Measurements from ENCODE around the gene KHSRP.
A peak's percentile ranks its signal among the peaks of the same experiment; 100 is the strongest.
"Not testable (repeated sequence)": the region's sequence is repeated elsewhere in the genome, so short reads cannot be mapped to it uniquely, and the experiment has no call there.

KHSRP gene

GRCh38 chr19:6433165-6433564 is 8.6 kb upstream of the KHSRP start:
- H3K27me3 ChIP-seq (ENCODE audit: insufficient read depth, low read length, poor library complexity, severe bottlenecking), result no peaks in the 10 kb centered on the region
- no peaks in the 10 kb centered on the region for H3K9me2 ChIP-seq (replicated peaks; ENCODE audit: low read depth, low read length)
- H2AFZ ChIP-seq (ENCODE audit: low read length), result no peak overlapping the region
- H3K4me3 ChIP-seq (ENCODE audit: low read length, poor library complexity, severe bottlenecking), result no peak overlapping the region
- H3K79me2 ChIP-seq (ENCODE audit: insufficient read depth, low read length), result no peaks in the 10 kb centered on the region
- H3K9me3 ChIP-seq (ENCODE audit: insufficient read depth, low read depth, low read length), result no peaks in the 10 kb centered on the region
- H3K4me1 ChIP-seq (ENCODE audit: insufficient read depth, low read length, poor library complexity, severe bottlenecking), result peaks cover 5% of the 10 kb centered on the region
- TF ChIP-seq EZH2phosphoT487 (IDR thresholded peaks at IDR 0.05; ENCODE audit: borderline replicate concordance) (no peak), CTCF (conservative IDR thresholded peaks at IDR 0.05; ENCODE audit: low read length) (no peak)
- H3K9ac ChIP-seq (ENCODE audit: low read depth, low read length, poor library complexity, severe bottlenecking), result no peak overlapping the region
- no peaks in the 10 kb centered on the region for H3F3A ChIP-seq (ENCODE audit: low read depth)
- H4K20me1 ChIP-seq (ENCODE audit: insufficient read depth, low read length, poor library complexity, severe bottlenecking), result no peaks in the 10 kb centered on the region
- no peaks in the 10 kb centered on the region for H3K36me3 ChIP-seq (ENCODE audit: insufficient read depth, low read length)
- H3K4me2 ChIP-seq (ENCODE audit: low read depth, low read length, poor library complexity, severe bottlenecking), result no peak overlapping the region

- Histone ChIP-seq H3K27me3 (ENCODE audit: insufficient read depth, low read length, poor library complexity, severe bottlenecking) (no peaks in the 10 kb centered on the region), H2AFZ (ENCODE audit: low read length) (no peak overlapping the region), H3K4me3 (ENCODE audit: low read length, poor library complexity, severe bottlenecking) (no peak overlapping the region), H3K4me1 (ENCODE audit: insufficient read depth, low read length, poor library complexity, severe bottlenecking) (peaks cover 5% of the 10 kb centered on the region), H3F3A (ENCODE audit: low read depth) (no peaks in the 10 kb centered on the region), H3K79me2 (ENCODE audit: insufficient read depth, low read length) (no peaks in the 10 kb centered on the region), H3K4me2 (ENCODE audit: low read depth, low read length, poor library complexity, severe bottlenecking) (no peak overlapping the region), H4K20me1 (ENCODE audit: insufficient read depth, low read length, poor library complexity, severe bottlenecking) (no peaks in the 10 kb centered on the region), H3K9ac (ENCODE audit: low read depth, low read length, poor library complexity, severe bottlenecking) (no peak overlapping the region), H3K9me2 (replicated peaks; ENCODE audit: low read depth, low read length) (no peaks in the 10 kb centered on the region), H3K36me3 (ENCODE audit: insufficient read depth, low read length) (no peaks in the 10 kb centered on the region), H3K9me3 (ENCODE audit: insufficient read depth, low read depth, low read length) (no peaks in the 10 kb centered on the region)
- TF ChIP-seq EZH2phosphoT487 (IDR thresholded peaks at IDR 0.05; ENCODE audit: borderline replicate concordance) (no peak), CTCF (conservative IDR thresholded peaks at IDR 0.05; ENCODE audit: low read length) (no peak)
Observed at GRCh38 chr19:6431891-6432290, 7.3 kb upstream of the KHSRP start.

- Histone ChIP-seq H4K20me1 (ENCODE audit: insufficient read depth, low read length, poor library complexity, severe bottlenecking) (no peaks in the 10 kb centered on the region), H3K4me3 (ENCODE audit: low read length, poor library complexity, severe bottlenecking) (no peak overlapping the region), H3K4me2 (ENCODE audit: low read depth, low read length, poor library complexity, severe bottlenecking) (no peak overlapping the region), H3K36me3 (ENCODE audit: insufficient read depth, low read length) (no peaks in the 10 kb centered on the region), H3K4me1 (ENCODE audit: insufficient read depth, low read length, poor library complexity, severe bottlenecking) (peaks cover 12% of the 10 kb centered on the region), H2AFZ (ENCODE audit: low read length) (0 out of 2 replicates have a peak overlapping the region, but pooled peaks have one; percentile 52), H3K79me2 (ENCODE audit: insufficient read depth, low read length) (0 out of 2 replicates have a peak, but pooled peaks cover 4% of the 10 kb centered on the region), H3K9ac (ENCODE audit: low read depth, low read length, poor library complexity, severe bottlenecking) (no peak overlapping the region), H3K9me2 (replicated peaks; ENCODE audit: low read depth, low read length) (no peaks in the 10 kb centered on the region), H3K9me3 (ENCODE audit: insufficient read depth, low read depth, low read length) (no peaks in the 10 kb centered on the region), H3F3A (ENCODE audit: low read depth) (no peaks in the 10 kb centered on the region), H3K27me3 (ENCODE audit: insufficient read depth, low read length, poor library complexity, severe bottlenecking) (no peaks in the 10 kb centered on the region)
- TF ChIP-seq CTCF (conservative IDR thresholded peaks at IDR 0.05; ENCODE audit: low read length) (no peak), EZH2phosphoT487 (IDR thresholded peaks at IDR 0.05; ENCODE audit: borderline replicate concordance) (no peak)
Observed at GRCh38 chr19:6429419-6430221, 5.0 kb upstream of the KHSRP start.

GRCh38 chr19:6428692-6429418 is 4.2 kb upstream of the KHSRP start:
- H3K9ac ChIP-seq (ENCODE audit: low read depth, low read length, poor library complexity, severe bottlenecking); H3K79me2 ChIP-seq (ENCODE audit: insufficient read depth, low read length): not testable (repeated sequence)

More at GRCh38 chr19:6428692-6429418, 4.2 kb upstream of the KHSRP start:
- H3K4me1 ChIP-seq (ENCODE audit: insufficient read depth, low read length, poor library complexity, severe bottlenecking), result peaks cover 12% of the 10 kb centered on the region
- H2AFZ ChIP-seq (ENCODE audit: low read length), result 0 out of 2 replicates have a peak overlapping the region, but pooled peaks have one; percentile 52
- not testable (repeated sequence) for H3K4me3 ChIP-seq (ENCODE audit: low read length, poor library complexity, severe bottlenecking); H3K36me3 ChIP-seq (ENCODE audit: insufficient read depth, low read length); H3K9me3 ChIP-seq (ENCODE audit: insufficient read depth, low read depth, low read length); H3K4me2 ChIP-seq (ENCODE audit: low read depth, low read length, poor library complexity, severe bottlenecking); H3K9me2 ChIP-seq (replicated peaks; ENCODE audit: low read depth, low read length); H4K20me1 ChIP-seq (ENCODE audit: insufficient read depth, low read length, poor library complexity, severe bottlenecking); H3K27me3 ChIP-seq (ENCODE audit: insufficient read depth, low read length, poor library complexity, severe bottlenecking); H3F3A ChIP-seq (ENCODE audit: low read depth)
